ENCODE results near the gene CGAS. TPM values are rescaled to one million over a fixed set of nuclear protein-coding genes. Genes with fewer than 3 reads are reported as not detected.
A peak's percentile ranks its signal among the peaks of the same experiment; 100 is the strongest.
"Not testable (repeated sequence)": the region's sequence is repeated elsewhere in the genome, so short reads cannot be mapped to it uniquely, and the experiment has no call there.

Gene CGAS
- total RNA-seq, 1 experiment from 2014 or later, result 25.5 TPM

DNA sequence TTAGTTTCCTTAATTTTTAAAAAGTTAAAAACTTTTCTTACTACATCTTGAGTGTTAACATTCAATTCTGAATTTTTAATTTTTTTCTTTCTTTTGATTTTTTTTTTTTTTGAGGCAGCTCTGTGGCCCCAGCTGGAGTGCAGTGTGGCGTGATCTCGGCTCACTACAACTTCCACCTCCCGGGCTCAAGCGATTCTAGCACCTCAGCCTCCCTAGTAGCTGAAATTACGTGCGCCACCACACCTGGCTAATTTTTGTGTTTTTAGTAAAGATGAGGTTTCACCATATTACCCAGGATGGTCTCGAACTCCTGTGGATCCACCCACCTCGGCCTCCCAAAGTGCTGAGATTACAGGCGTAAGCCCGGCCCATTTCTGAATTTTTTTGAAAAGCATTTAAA lies 56.2 kb downstream of the CGAS start:
- intact Hi-C loops (cut with micrococcal nuclease; ENCODE audit: unreplicated experiment), result no loop called here
- Histone ChIP-seq H2AFZ (no peak overlapping the region), H3K79me2 (ENCODE audit: low read depth) (no peaks in the 10 kb centered on the region), H4K20me1 (ENCODE audit: insufficient read depth) (no peaks in the 10 kb centered on the region), H3K36me3 (ENCODE audit: low read depth) (no peaks in the 10 kb centered on the region), H3K27ac (no peak overlapping the region), H3K9me3 (ENCODE audit: insufficient read depth, low read depth) (no peaks in the 10 kb centered on the region), H3K4me3 (peak overlapping the region; percentile 58; the same call in 1 of the 2 replicates), H3K4me2 (peak overlapping the region; percentile 60; the same call in 1 of the 2 replicates), H3K27me3 (ENCODE audit: insufficient read depth, low read depth) (no peaks in the 10 kb centered on the region), H3K9me2 (ENCODE audit: insufficient read depth) (no peaks in the 10 kb centered on the region), H3F3A (ENCODE audit: insufficient read depth, low read depth) (peaks cover 14% of the 10 kb centered on the region; the same call in 1 of the 2 replicates), H3K4me1 (replicated peaks; ENCODE audit: insufficient read depth) (peaks cover 26% of the 10 kb centered on the region)
- TF ChIP-seq, protein P1, sequence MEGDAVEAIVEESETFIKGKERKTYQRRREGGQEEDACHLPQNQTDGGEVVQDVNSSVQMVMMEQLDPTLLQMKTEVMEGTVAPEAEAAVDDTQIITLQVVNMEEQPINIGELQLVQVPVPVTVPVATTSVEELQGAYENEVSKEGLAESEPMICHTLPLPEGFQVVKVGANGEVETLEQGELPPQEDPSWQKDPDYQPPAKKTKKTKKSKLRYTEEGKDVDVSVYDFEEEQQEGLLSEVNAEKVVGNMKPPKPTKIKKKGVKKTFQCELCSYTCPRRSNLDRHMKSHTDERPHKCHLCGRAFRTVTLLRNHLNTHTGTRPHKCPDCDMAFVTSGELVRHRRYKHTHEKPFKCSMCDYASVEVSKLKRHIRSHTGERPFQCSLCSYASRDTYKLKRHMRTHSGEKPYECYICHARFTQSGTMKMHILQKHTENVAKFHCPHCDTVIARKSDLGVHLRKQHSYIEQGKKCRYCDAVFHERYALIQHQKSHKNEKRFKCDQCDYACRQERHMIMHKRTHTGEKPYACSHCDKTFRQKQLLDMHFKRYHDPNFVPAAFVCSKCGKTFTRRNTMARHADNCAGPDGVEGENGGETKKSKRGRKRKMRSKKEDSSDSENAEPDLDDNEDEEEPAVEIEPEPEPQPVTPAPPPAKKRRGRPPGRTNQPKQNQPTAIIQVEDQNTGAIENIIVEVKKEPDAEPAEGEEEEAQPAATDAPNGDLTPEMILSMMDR (conservative IDR thresholded peaks at IDR 0.05), result no peak
- TF ChIP-seq EZH2 (IDR thresholded peaks at IDR 0.05; ENCODE audit: low read depth), result no peak
- TSS peak; percentile 62 for BruUV-seq (replicated peaks)
- ChIA-PET CTCF (interaction anchor here (0.6 kb wide), 1 partner anchor 215 kb away, joined by 6 read pairs; no protein-coding TSS in a partner anchor), POLR2A (ENCODE audit: unreplicated experiment) (interaction anchor here (0.6 kb wide), 1 partner anchor 89 kb away, joined by 9 read pairs; no protein-coding TSS in a partner anchor)
- DNase-seq, result no peak

GRCh38 chr6:73394577-73395354 lies 57.3 kb downstream of the CGAS start, which contains the start of gene DDX43:
DDX43 (plus strand) TSS chr6:73394828; CDS start chr6:73394906, 78 bp downstream.
- Histone ChIP-seq H3K36me3 (ENCODE audit: low read depth) (no peaks in the 10 kb centered on the region), H3K79me2 (ENCODE audit: low read depth) (no peaks in the 10 kb centered on the region), H3K4me2 (peak within 1 kb of the TSS; percentile 60), H3K4me3 (peak within 1 kb of the TSS; percentile 58; the same call in 1 of the 2 replicates), H3K9me2 (ENCODE audit: insufficient read depth) (no peaks in the 10 kb centered on the region), H3K27ac (peak within 1 kb of the TSS; percentile 76), H3K9me3 (ENCODE audit: insufficient read depth, low read depth) (no peaks in the 10 kb centered on the region), H2AFZ (peak within 1 kb of the TSS; percentile 80), H3K4me1 (replicated peaks; ENCODE audit: insufficient read depth) (peaks cover 31% of the 10 kb centered on the region), H3F3A (ENCODE audit: insufficient read depth, low read depth) (peaks cover 20% of the 10 kb centered on the region; the same call in 1 of the 2 replicates), H4K20me1 (ENCODE audit: insufficient read depth) (no peaks in the 10 kb centered on the region), H3K27me3 (ENCODE audit: insufficient read depth, low read depth) (no peaks in the 10 kb centered on the region)
- no TSS peak for BruUV-seq (replicated peaks)
- TF ChIP-seq EZH2 (IDR thresholded peaks at IDR 0.05; ENCODE audit: low read depth), result no peak
- TF ChIP-seq, protein P1 (conservative IDR thresholded peaks at IDR 0.05), result no peak
- peak; percentile 73 to 83 for DNase-seq
- POLR2A ChIA-PET (ENCODE audit: unreplicated experiment), result interaction anchor here (0.6 to 0.7 kb wide), 5 partner anchors 88 to 1849 kb away, joined by 3 to 9 read pairs (median 5); no protein-coding TSS in a partner anchor
- CTCF ChIA-PET, result interaction anchor here (0.5 kb wide), 1 partner anchor 280 kb away, joined by 7 read pairs; no protein-coding TSS in a partner anchor
- intact Hi-C loops (cut with micrococcal nuclease; ENCODE audit: unreplicated experiment), result no loop called here

GRCh38 chr6:73393278-73393677 lies 58.8 kb downstream of the CGAS start:
- ChIA-PET POLR2A (ENCODE audit: unreplicated experiment) (interaction anchor here (0.5 kb wide), 1 partner anchor 339 kb away, joined by 3 read pairs; no protein-coding TSS in a partner anchor), CTCF (interaction anchor here (0.6 to 0.7 kb wide), 3 partner anchors 26 to 279 kb away, joined by 3 to 6 read pairs (median 6); no protein-coding TSS in a partner anchor)
- Histone ChIP-seq H2AFZ (no peak overlapping the region), H3K4me1 (replicated peaks; ENCODE audit: insufficient read depth) (peaks cover 28% of the 10 kb centered on the region), H3K4me2 (no peak overlapping the region), H3K36me3 (ENCODE audit: low read depth) (no peaks in the 10 kb centered on the region), H4K20me1 (ENCODE audit: insufficient read depth) (no peaks in the 10 kb centered on the region), H3K9me2 (ENCODE audit: insufficient read depth) (no peaks in the 10 kb centered on the region), H3F3A (ENCODE audit: insufficient read depth, low read depth) (peaks cover 34% of the 10 kb centered on the region; the same call in 1 of the 2 replicates), H3K27ac (no peak overlapping the region), H3K9me3 (ENCODE audit: insufficient read depth, low read depth) (no peaks in the 10 kb centered on the region), H3K4me3 (no peak overlapping the region), H3K79me2 (ENCODE audit: low read depth) (no peaks in the 10 kb centered on the region), H3K27me3 (ENCODE audit: insufficient read depth, low read depth) (no peaks in the 10 kb centered on the region)
- BruUV-seq (replicated peaks), result no TSS peak
- intact Hi-C loops (cut with micrococcal nuclease; ENCODE audit: unreplicated experiment), result no loop called here
- no peak for DNase-seq
- TF ChIP-seq, protein P1 (conservative IDR thresholded peaks at IDR 0.05), result no peak
- no peak for TF ChIP-seq EZH2 (IDR thresholded peaks at IDR 0.05; ENCODE audit: low read depth)

- DNase-seq; H3K9me3 ChIP-seq (ENCODE audit: insufficient read depth, low read depth); H2AFZ ChIP-seq; POLR2A ChIA-PET (ENCODE audit: unreplicated experiment); H3K27ac ChIP-seq; CTCF ChIA-PET; H3K9me2 ChIP-seq (ENCODE audit: insufficient read depth); H3K79me2 ChIP-seq (ENCODE audit: low read depth); BruUV-seq (replicated peaks); intact Hi-C loops (cut with micrococcal nuclease; ENCODE audit: unreplicated experiment); H3K36me3 ChIP-seq (ENCODE audit: low read depth); H3K4me3 ChIP-seq; H3K27me3 ChIP-seq (ENCODE audit: insufficient read depth, low read depth); H4K20me1 ChIP-seq (ENCODE audit: insufficient read depth): not testable (repeated sequence)
- Histone ChIP-seq H3K4me1 (replicated peaks; ENCODE audit: insufficient read depth) (peaks cover 35% of the 10 kb centered on the region), H3F3A (ENCODE audit: insufficient read depth, low read depth) (peaks cover 38% of the 10 kb centered on the region; the same call in 1 of the 2 replicates), H3K4me2 (0 out of 2 replicates have a peak overlapping the region, but pooled peaks have one; percentile 11)
Measured at GRCh38 chr6:73392188-73392587, 59.9 kb downstream of the CGAS start.

All from PC-9 (cell line).